HG03378 (cell line): ENCODE measurements around the gene SLC41A1.
"Not testable (repeated sequence)": the region's sequence is repeated elsewhere in the genome, so short reads cannot be mapped to it uniquely, and the experiment has no call there.

Experiments
- ATAC-seq: cut with Tn5 transposase; IDR thresholded peaks from one replicate; pipeline ENCODE4 v1.9.1; 2021; ENCODE audit warnings: mild to moderate bottlenecking, moderate library complexity; ENCODE audit not compliant: unreplicated experiment

The SLC41A1 gene

DNA sequence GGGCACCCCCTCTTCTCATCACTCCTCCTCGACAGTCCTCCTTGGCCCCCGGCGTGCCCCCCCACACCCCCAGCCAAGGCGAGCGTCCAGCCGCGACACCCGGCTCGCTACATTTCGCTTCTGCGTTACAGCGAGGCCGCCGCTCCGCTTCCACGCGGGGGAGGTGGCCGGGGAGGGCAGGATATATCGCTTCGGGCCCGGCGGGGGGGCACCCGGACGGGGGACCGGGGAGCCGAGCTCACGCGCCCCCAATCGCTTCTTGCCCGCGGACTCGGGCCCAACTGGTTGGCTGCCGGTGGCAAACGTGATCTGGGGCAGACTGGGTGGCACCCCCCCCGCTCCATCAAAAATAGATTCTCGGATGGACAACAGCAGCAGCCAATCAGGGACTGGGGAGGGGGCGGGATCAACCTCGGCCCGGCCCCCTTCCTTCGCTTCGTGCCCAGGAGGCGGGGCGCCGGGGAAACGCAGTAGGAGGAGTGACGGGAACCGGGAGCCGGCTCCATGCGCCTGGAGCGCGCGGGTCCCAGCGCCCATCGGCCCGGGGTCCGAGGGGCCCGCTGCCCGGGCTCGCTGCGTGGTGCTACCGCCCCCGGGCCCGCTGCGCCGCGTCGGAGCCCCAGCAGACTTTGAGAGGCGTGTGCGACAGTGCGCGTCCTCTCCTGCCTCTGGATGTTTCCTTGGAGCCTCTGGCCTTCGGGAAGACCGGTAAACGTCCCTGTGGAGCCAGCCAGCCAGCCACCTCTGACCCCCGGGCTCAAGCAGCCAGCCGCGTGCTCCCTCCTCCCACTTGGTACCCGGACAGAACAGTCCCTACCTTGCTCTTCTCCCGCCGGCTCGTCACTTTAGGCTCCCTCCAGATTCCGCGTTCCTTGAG lies at the start of gene SLC41A1:
TSS of gene SLC41A1 (minus strand) at position 321 of the 877 bp plus-strand sequence. CDS start 2,757 bp downstream, outside the sequence.
- peak; percentile 75 for ATAC-seq

DNA sequence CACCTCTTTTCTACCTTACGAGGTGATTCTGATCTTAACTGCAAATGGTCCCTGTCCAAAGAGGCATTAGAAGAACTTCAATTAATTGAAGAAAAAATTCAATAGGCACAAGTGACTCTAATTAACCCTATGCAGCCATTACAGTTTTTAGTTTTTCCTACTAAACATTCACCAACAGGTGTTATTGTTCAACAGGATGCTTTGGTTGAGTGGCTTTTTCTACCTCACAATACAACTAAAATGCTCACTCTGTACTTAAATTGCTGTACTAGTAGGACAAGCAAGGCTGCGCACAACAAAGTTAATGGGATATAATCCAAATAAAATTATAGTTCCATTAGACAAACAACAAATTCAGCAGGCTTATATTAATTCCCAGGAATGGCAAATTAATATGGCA lies 48.5 kb upstream of the SLC41A1 start:
- ATAC-seq: no peak

DNA sequence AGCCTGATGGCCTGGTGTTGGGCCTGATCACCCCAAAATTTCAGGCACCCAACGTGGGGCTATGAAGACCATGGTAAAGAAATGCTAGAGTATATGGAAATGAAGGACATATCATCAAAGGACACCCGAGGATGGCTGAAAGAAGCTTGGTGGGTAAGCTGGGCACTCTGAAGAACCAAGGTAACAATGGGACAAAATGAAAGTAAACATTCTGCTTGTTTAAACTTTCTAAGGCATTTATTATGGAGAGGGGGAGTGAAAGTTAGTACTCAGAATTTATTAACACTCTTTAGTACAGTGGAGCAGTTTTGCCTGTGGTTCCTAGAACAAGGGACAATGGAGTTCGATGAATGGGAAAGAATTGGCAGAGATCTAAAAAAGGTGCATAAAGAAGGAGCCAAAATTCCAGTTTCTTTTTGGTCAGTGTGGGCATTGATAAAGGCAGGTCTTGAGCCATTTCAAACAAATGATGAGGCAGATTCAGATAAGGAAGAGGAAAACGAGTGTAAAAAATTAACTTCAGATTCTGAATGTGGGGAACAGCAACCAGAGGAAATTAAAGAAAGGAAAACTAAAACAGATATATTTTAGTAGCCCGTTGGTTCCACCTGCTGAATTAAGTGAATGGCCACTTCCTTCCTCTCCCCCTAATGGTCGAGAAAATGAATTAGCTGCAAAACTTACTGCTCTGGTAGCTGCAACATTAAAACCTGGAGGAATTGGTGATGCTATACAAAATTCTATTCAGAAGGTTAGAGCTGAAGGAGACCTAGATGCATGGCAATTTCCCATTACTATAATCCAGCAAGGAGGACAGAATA lies 45.4 kb upstream of the SLC41A1 start:
- no peak for ATAC-seq

DNA sequence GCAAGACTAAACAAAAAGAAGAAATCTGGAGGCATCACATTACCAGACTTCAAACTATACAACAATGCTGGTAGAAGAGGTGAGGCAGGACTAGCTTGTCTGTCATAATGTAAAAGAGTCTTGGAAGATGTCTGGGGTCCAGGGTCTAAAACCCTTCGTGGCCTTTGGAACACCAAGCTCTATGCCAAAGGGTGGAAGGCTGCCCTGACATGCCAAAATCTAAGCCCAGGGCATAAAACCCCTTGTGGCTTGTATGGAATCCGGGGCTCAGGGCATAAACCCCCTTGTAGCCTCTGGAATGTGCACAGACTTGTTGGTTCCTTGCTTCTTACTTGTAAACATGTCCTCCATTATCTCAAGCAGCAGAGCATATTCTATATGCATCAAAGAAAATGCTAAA lies 44.5 kb upstream of the SLC41A1 start:
- ATAC-seq: not testable (repeated sequence)

DNA sequence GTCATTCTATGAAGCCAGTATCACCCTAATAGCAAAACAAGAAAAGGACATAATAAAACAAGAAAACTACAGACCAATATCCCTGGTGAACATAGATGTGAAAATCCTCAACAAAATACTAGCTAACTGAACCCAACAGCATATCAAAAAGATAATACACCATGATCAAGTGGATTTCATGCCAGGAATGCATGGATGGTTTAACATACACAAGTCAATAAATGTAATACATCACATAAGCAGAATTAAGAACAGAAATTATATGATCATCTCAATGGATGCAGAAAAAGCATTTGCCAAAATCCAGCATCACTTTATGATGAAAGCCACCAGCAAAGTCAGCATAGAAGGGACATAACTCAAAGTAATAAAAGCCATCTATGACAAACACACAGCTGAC lies 43.4 kb upstream of the SLC41A1 start:
- no peak for ATAC-seq

DNA sequence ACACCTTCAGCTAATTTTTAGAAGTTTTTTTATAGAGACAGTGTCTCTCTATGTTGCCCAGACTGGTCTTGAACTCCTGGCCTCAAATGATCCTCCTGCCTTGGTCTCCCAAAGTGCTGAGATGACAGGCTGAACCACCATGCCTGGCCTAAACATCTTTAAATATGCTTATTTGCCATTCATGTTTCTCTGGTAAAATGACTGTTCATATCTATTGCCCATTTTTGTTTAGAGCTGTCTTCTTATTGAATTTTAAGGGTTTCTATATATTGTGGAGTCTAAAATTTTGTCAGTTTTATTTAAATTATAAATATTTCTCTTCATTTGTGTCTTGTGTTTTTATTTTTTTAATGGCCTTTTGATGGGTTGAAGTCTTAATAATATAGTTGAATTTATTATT lies 40.0 kb upstream of the SLC41A1 start:
- ATAC-seq: no peak

DNA sequence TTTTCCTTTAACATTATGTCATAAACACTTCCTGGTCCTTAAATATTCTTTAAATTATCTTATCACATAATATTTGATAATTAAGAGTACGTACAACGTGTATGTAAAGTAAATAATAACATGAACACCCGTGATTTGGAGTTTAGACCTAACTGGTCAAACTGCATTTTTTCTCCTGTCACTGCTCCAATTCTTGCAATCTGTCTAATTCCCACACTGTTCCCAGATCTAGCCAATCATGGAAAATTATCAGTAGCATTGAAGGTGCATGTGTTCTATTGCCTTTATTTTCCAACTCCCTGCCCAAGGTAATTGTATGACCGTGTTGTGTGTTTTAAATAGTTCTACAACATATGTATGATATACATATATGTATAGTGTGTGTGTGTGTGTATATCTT lies 39.0 kb upstream of the SLC41A1 start:
- no peak for ATAC-seq

DNA sequence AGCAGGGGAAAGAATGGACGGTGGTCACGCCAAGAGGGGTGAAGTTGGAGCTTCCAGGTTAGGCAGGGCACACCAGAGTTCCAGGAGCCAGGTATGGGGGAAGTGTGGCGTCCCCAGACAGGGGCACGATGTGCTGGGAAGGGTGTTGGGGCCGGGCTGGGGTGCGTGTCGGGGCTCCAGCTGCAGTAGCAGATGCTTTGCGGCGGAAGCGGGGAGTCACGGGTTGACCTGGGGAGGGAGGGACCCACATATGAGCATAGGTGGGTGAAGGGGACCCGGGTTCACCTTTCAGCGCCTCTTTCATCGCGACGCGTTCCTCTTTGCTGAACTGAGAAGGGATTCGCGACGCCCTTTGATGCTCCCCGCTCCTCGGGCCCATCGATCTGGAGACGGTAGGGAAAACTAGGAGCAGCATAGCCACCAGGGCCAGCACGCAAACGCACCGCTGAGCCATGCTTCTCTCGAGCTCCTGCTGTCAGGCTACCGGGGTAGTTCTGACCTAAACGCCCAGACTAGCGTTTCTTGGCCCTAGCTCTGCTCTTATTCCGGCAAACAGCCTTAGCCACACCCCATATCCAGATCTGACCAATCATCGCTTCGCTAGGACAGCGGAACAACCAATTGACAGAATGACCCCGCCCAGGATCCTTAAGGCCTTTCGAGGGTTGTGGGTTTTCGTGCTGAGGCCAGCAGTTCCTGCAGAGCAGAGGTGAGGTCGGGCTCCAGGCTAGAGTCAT lies 36.8 kb upstream of the SLC41A1 start, which contains the start of gene PM20D1:
TSS of gene PM20D1 (minus strand) at position 514 of the 737 bp plus-strand sequence. CDS start at position 454, 60 bp downstream.
- ATAC-seq: peak; percentile 90

DNA sequence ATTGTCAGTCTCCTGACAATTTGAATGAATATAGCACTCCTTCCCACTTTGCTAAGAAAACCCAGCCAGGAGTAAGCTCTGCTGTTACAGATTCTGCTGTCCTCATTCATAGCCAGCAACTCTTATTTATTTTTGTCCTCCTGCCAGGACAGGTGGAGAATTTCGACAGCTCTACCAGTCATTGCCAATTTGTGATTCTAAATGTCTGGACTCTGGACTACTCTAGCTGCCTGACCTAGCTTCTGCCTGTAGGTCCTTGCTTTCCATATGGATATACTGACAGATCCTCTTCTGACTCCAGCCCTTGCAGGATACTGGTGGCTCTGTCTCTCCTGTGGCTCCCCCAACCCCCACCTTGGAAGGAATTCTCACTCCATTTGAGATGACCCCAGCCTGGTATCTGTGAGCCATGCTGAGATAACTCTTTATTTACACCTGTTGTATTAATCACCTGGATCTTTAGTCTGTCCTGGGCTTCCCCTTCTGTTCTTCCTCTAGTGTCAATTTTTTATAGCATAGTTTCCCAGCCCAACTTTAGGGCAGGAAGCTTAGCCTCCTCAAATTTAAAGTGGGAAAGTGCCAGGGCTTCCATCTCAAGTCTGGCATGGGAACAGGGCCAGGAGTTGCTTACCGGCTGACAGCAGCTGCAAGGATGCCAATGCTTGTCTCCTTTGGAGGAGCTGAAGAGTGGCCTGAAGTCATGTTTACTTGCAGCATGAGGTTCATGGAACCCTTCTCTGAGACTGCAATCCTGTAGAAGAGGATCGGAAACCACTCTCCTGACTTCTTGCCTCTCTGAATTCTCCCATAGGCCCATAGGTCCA lies 30.2 kb upstream of the SLC41A1 start:
- ATAC-seq: no peak

DNA sequence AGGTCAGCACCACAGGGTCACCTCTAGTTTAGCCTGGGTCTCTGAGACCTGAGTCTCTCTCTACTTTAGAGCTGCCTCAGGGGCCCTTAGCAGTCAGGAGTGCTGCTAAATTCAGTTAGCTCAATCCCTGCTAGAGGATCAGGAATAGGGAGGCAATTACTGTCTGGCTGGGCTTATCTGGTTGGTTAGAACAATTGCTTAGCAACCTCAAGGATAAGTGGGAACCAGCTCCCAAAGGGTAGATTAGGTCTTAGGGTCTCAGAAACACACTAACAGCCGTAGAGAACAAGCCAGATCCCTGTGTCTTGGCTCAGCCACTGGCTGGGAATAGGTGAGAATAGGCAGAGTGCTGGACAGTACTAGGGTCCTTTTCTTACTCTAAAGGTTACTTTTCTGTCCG lies 29.2 kb upstream of the SLC41A1 start:
- ATAC-seq: no peak

DNA sequence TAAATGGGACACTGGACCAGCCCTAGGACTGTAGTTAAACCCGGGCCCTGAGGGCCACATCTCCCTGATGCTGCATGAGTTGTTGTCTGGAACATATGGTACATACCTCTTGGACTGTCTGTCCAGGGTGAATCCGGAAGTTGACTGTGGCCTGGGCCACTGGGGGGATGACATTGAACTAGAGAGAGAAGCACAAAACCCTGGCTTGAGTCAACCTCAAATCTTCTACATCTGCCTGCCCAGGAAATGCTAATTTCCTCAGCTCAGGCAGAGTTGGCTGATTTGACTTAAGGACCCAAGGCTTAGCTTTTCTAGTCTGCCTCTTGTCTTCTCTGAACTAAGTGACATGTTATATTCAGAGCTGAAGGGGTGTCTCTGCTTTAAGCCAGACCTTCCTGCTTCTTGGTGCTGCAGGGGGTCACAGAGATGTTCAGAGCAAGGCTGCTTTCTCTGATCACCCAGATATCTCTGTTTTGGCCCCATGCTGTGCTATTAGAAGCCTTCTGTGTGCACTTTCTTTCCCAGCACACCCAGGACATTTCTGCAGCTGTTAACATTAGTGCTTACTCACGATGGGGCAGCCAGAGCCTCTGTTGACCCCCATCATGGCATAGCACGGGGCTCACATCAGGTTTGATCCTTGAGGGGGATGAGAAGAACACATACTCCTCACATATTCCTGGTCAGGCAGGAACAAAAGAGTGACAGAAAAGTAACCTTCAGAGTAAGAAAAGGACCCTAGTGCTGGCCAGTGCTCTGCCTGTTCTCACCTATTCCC lies 27.3 kb upstream of the SLC41A1 start:
- no peak for ATAC-seq

DNA sequence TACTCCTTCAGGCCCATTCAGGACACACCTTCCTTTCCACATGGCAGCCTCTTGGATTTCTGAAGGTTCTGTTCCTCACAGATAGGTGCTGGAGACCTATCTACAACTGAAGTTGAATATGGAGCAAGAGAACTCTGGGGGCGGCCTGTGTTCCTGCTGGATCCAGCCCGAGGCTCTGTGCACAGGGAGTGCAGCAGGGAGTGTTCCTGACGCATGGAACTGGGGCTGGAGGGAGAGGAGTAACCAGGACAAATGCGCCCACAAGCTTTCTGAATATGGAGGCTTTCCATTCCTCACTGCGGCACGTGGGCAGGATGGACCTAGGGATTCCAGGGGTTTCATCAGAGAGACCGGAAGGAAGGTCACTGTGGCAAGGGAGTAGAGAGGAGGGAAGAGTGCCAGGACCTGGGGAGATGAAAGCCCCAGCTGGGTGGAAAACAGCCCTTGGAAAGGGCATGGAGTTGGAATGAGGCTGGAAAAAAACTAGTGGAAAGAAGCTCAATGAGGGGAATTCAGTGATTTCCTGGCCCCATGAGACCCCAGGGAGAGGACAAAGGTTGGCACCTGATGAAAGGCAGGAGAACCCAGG lies 24.5 kb upstream of the SLC41A1 start:
- no peak for ATAC-seq

DNA sequence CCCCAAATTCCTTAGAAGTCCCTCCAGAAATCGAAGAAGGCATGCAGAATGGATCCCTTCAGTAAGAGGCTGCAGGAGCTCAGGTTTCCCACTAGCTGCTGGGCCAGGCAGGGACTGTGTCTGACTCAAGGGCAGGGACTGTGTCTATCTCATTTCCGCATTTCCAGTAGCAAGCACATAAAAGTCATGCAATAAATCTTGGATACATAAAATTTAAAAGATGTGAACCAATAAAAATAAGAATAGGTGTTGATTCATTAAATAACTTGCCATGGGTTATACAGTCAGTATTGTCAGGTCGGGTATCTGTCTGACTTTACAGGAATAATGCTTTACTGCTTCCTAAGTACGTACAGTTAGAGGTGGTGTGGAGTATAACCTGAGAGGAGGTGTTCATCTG lies 21.8 kb upstream of the SLC41A1 start:
- ATAC-seq: no peak

DNA sequence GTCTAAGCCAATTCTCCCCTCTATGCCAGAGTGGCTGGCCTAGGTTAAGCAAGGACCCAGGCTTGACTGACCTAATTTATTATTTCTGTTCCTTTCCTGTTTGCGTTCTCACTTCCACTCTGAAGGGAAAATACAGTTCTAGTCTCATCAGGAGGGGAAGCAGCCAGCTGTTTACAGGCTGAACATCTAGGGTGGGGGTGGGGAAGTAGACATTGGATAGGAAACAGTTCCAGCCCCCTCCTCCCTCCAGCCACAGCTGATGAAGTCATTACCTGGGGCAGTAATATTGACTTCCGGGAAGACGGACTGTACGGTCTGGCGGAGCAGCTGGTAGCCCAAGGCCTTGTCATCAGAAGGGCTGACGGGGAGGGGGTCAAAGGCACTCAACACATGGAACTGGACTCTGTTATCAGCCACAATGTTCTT lies 19.3 kb upstream of the SLC41A1 start:
- ATAC-seq: no peak

DNA sequence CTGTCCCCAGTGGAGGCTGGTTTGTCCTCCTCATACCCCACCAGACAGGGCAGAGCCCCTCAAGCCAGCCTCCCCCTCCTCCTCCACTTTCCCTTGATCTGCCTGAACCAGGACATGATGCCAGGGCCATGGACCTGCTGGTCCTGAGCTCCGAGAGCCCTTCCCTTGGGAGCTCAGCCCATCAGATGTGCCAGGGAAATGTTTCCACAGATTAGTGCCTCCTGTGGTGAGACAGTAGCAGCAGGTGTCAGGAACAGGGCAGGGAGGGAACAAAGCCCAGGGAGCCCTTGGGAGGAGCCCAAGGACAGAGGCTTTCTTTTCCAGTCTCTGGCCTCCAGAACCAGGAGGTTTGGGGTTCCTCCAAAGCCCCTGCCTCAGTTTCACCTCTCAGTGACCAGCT lies 14.6 kb upstream of the SLC41A1 start:
- ATAC-seq: no peak

DNA sequence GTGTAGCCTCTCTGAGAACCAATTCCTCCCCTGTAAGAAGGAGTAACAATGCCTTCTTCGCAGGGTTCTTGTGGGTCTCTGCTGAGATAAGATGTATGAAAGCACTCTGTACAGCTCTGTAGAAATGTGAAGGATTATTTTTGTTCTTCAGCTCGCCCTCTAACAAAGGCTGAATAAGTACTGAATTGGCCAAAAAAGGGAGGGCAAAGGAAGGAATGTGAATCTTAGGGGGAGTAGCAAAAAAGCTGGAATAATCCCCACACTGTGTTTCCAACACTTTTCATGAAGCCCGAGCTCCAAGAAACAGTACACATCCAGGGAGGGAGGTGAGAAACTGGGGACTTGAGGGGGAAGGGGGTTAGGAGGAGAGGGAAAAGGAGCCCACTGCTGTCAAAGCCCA lies 14.0 kb upstream of the SLC41A1 start:
- no peak for ATAC-seq

DNA sequence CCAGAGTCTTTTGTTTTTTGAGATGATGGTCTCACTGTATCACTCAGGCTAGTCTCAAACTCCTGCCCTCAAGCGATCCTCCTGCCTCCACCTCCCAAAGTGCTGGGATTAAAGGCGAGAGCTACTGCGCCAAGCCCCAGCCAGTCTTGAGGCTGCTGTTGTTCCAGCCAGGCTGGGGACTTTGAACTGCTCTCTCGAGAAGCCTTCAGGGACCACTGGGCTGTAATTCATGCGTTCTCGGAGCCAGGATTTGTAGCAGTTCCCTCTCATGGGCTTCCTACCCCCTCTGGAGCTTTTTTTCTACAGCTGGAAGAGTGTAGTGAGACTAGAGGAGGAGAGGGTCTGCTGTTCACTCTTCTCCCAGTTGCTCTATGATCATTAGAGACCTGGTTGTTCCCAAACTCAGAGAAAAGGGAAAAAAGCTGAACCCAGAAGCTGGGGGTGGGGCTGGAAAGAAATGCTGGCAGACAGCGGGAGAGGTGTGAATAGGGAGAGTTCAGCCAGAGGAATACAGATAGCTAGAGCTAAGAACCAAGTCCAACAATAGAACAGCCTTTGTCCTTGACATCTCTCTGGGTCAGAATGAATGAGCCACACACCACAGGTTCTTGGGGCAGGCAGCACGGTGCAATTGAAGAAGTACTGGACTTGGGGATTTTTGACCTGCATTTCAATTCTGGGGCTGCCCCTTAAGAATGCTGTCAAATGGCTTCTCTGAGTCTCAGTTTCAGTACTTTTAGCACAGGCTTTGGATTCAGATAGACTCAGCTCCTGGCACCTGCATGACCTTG lies 13.2 kb upstream of the SLC41A1 start:
- no peak for ATAC-seq

DNA sequence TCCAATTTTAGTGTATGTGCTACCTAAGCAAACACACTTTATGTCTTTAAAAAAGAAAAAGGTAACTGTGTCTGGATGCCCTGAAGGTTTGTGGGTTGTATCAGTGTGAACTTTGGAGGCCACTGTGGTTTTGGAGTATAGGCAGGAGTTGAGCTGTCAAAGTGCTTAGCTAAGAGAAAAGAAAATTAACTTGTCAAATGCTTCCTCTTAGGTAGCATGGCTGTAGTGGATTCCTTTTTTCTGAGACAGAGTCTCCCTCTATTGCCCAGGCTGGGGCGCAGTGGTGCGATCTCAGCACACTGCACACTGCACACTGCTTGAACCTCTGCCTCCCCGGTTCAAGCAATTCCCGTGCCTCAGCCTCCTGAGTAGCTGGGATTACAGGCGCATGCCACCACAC lies 11.2 kb upstream of the SLC41A1 start:
- no peak for ATAC-seq
